Mucosa of descending colon (tissue), 3 donors: ENCODE results near the gene NELL1. TPM values are rescaled to one million over a fixed set of nuclear protein-coding genes. Genes with fewer than 3 reads are reported as not detected.

ENCODE experiments used
- ATAC-seq: fragments of 200-7000 bp; cut with Tn5 transposase; one replicate; pipeline ENCODE4 v1.9.1; 2020; ENCODE audit warnings: mild to moderate bottlenecking, moderate library complexity
- DNase-seq, 3 donors: peaks; one replicate each; pipeline ENCODE4 v3.0.0-alpha.2; 2020
- H3K36me3 ChIP-seq: fragments of 200-600 bp; one replicate; pipeline ENCODE4 v1.8.0; 2021; ENCODE audit warnings: low read depth, mild to moderate bottlenecking
- H3K4me1 ChIP-seq: fragments of 200-600 bp; one replicate; pipeline ENCODE4 v1.8.0; 2021; ENCODE audit warnings: low read depth, mild to moderate bottlenecking
- H3K4me3 ChIP-seq: fragments of 200-600 bp; one replicate; pipeline ENCODE4 v1.8.0; 2021; ENCODE audit warnings: mild to moderate bottlenecking
- H3K9me3 ChIP-seq: fragments of 200-600 bp; one replicate; pipeline ENCODE4 v1.8.0; 2021; ENCODE audit warnings: mild to moderate bottlenecking
- CTCF ChIP-seq: fragments of 200-600 bp; IDR thresholded peaks from one replicate; pipeline ENCODE4 v1.8.0; 2022; ENCODE audit warnings: antibody characterized with exemption, mild to moderate bottlenecking
- intact Hi-C, 2 donors: fragments of 100-400 bp; cut with DNase I in 1 of 2; cut with micrococcal nuclease in 1 of 2; formaldehyde crosslinking; loops; one replicate each; pipeline versions ENCODE4 v1.11.0 to v1.11.1; 2022; cut with DNase I, micrococcal nuclease
- total RNA-seq, 3 donors: library from RNA; stranded (reverse); fragmentation: NEBNext Ultra II Directional in 2 of 3; extraction: Animal tissue kit (Norgen Biotek cat#: 25700) in 2 of 3; gene quantifications; one replicate each; pipeline versions ENCODE4 v1.2.1 to v1.2.4, GENCODE V29; 2021 to 2023
- donor health status: DM: no; HTN: no; CAD: no; lungs with moderate emphysema.
- donor health status: DM: no; HTN: no; CAD: no.
- donor health status: DM: no; HTN: yes; CAD: no.

The NELL1 gene
- total RNA-seq, 3 donors from 2014 or later: 0.20 to 0.73 (median 0.31) TPM

GRCh38 chr11:20912065-20912821, 242.9 kb downstream of the NELL1 start:
- ATAC-seq: no peak
- no peak for DNase-seq
- peaks cover 13% of the 10 kb centered on the region for H3K9me3 ChIP-seq
- TF ChIP-seq CTCF: no peak
- intact Hi-C loops: no loop called here
- no peak overlapping the region for H3K4me3 ChIP-seq
- H3K4me1 ChIP-seq: no peaks in the 10 kb centered on the region
- no peaks in the 10 kb centered on the region for H3K36me3 ChIP-seq

- Histone ChIP-seq H3K9me3 (peaks cover 14% of the 10 kb centered on the region), H3K4me1 (no peaks in the 10 kb centered on the region), H3K36me3 (no peaks in the 10 kb centered on the region), H3K4me3 (no peak overlapping the region)
- DNase-seq: no peak
- TF ChIP-seq CTCF: no peak
- ATAC-seq: no peak
- intact Hi-C loops: no loop called here
Observed at GRCh38 chr11:20912922-20913512, 243.6 kb downstream of the NELL1 start.

- no peak overlapping the region for H3K4me3 ChIP-seq
- TF ChIP-seq CTCF: no peak
- H3K36me3 ChIP-seq: no peaks in the 10 kb centered on the region
- intact Hi-C loops: no loop called here
- no peaks in the 10 kb centered on the region for H3K4me1 ChIP-seq
- DNase-seq: no peak
- H3K9me3 ChIP-seq: peaks cover 33% of the 10 kb centered on the region
- no peak for ATAC-seq
Observed at GRCh38 chr11:20917306-20917705, 247.9 kb downstream of the NELL1 start.

- no peak overlapping the region for H3K4me3 ChIP-seq
- no peak for TF ChIP-seq CTCF
- H3K36me3 ChIP-seq: no peaks in the 10 kb centered on the region
- DNase-seq (no peak), ATAC-seq (no peak)
- H3K4me1 ChIP-seq: no peaks in the 10 kb centered on the region
- H3K9me3 ChIP-seq: peaks cover 20% of the 10 kb centered on the region
- intact Hi-C loops: no loop called here
Observed at GRCh38 chr11:20926799-20927540, 257.6 kb downstream of the NELL1 start.

- intact Hi-C loops: no loop called here
- H3K4me1 ChIP-seq: no peaks in the 10 kb centered on the region
- no peak overlapping the region for H3K4me3 ChIP-seq
- ATAC-seq (no peak), DNase-seq (no peak)
- no peak for TF ChIP-seq CTCF
- no peaks in the 10 kb centered on the region for H3K36me3 ChIP-seq
- peaks cover 15% of the 10 kb centered on the region for H3K9me3 ChIP-seq
Observed at GRCh38 chr11:20931029-20931428, 261.6 kb downstream of the NELL1 start.
